Vagina (tissue), 2 donors: Measurements from ENCODE around the gene RHEBL1.

Experiments used
- POLR2A ChIP-seq, 2 donors: fragments of 450-650 bp; IDR thresholded peaks; one replicate each; pipeline ENCODE4 v1.6.1; 2017; ENCODE audit warnings: antibody characterized with exemption in 2 of 2, mild to moderate bottlenecking in 2 of 2, moderate library complexity in 2 of 2
- POLR2AphosphoS5 ChIP-seq, 2 donors: sonication (generic); formaldehyde crosslinking; IDR thresholded peaks; one replicate each; pipeline ENCODE4 v1.9.0; 2017; ENCODE audit warnings: antibody characterized with exemption in 2 of 2, mild to moderate bottlenecking in 2 of 2, low read depth in 1 of 2; ENCODE audit not compliant: insufficient read depth in 1 of 2
- TF ChIP-seq, protein P1 (sequence below), 3 experiments: fragments of 450-650 bp in 2 of 3; fragments of 200-600 bp in 1 of 3; sonication (generic) in 1 of 3; IDR thresholded peaks; one replicate each; pipeline ENCODE4 v1.5.1; 2017 to 2019; ENCODE audit warnings: antibody characterized with exemption in 3 of 3, mild to moderate bottlenecking in 2 of 3, moderate library complexity in 2 of 3

DNA sequence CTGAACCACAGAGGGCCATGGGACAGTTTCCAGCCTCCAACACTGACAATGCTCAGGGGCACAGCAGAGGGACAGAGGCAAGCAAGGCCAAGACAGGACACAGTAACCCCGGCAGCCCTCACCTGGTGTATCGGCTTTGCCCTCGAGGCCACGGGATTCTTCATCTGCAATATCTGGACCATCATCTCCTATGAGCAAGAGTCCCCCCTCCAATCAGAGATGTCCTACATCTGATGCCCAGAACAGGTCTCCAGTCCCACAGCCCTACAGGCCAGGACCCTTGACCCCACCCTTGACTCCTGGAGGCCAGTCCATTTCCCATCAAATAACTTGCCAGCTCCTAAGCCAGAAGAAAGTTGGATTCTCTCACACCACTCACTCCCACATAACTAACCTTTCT, 26.5 kb downstream of the RHEBL1 start:
- no peak for TF ChIP-seq POLR2AphosphoS5 (IDR thresholded peaks at IDR 0.05; ENCODE audit: insufficient read depth in 1 of 2, low read depth in 1 of 2)
- TF ChIP-seq, protein P1, sequence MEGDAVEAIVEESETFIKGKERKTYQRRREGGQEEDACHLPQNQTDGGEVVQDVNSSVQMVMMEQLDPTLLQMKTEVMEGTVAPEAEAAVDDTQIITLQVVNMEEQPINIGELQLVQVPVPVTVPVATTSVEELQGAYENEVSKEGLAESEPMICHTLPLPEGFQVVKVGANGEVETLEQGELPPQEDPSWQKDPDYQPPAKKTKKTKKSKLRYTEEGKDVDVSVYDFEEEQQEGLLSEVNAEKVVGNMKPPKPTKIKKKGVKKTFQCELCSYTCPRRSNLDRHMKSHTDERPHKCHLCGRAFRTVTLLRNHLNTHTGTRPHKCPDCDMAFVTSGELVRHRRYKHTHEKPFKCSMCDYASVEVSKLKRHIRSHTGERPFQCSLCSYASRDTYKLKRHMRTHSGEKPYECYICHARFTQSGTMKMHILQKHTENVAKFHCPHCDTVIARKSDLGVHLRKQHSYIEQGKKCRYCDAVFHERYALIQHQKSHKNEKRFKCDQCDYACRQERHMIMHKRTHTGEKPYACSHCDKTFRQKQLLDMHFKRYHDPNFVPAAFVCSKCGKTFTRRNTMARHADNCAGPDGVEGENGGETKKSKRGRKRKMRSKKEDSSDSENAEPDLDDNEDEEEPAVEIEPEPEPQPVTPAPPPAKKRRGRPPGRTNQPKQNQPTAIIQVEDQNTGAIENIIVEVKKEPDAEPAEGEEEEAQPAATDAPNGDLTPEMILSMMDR (IDR thresholded peaks at IDR 0.05), result no peak
- no peak for TF ChIP-seq POLR2A (IDR thresholded peaks at IDR 0.05)
